Measurements from ENCODE around the gene CFAP65.

CFAP65 gene

DNA sequence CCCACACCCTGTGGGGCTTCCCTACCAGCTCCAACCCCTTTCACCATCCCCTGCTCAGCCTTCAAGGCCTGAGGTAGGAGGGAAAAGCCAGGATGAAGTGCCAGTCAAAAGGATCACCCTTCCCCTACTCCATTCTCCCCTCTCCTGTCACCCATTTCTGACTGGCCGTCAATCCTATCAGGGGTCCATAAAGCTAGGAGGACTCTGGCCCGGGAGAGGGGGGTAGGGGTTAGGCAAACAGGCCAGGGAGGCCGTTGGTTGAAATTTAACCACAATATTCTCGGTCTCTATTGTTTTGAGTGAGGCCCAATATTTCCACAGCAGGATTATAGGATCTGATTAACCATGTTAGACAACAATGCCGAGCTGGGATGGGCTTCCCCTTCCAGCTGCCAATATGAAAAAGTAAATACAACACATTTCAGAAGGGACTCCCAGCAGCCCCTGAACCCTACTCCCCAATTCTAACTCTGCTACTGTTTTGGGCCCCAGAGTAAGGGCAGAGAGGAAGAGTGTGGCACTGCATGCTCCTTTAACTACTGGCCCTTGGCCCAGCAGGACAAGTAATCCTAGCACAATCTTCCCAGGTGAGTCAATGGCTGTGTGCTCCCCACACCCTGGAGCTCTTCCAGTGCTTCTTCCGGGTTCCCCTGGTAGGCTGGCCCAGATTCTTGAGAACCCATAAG, 30.0 kb upstream of the CFAP65 start:
- Histone ChIP-seq H3K4me3 (ENCODE audit: low read depth, low read length) (no peak overlapping the region), H3K27me3 (ENCODE audit: insufficient read depth, low read depth, severe bottlenecking) (no peaks in the 10 kb centered on the region), H3K27ac (no peak overlapping the region), H3K36me3 (peaks cover 15% of the 10 kb centered on the region), H3K9me3 (ENCODE audit: severe bottlenecking) (no peaks in the 10 kb centered on the region)
- TF ChIP-seq, protein P1, sequence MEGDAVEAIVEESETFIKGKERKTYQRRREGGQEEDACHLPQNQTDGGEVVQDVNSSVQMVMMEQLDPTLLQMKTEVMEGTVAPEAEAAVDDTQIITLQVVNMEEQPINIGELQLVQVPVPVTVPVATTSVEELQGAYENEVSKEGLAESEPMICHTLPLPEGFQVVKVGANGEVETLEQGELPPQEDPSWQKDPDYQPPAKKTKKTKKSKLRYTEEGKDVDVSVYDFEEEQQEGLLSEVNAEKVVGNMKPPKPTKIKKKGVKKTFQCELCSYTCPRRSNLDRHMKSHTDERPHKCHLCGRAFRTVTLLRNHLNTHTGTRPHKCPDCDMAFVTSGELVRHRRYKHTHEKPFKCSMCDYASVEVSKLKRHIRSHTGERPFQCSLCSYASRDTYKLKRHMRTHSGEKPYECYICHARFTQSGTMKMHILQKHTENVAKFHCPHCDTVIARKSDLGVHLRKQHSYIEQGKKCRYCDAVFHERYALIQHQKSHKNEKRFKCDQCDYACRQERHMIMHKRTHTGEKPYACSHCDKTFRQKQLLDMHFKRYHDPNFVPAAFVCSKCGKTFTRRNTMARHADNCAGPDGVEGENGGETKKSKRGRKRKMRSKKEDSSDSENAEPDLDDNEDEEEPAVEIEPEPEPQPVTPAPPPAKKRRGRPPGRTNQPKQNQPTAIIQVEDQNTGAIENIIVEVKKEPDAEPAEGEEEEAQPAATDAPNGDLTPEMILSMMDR (IDR thresholded peaks at IDR 0.05; ENCODE audit: low read depth, low read length), result no peak
- no peak for DNase-seq

DNA sequence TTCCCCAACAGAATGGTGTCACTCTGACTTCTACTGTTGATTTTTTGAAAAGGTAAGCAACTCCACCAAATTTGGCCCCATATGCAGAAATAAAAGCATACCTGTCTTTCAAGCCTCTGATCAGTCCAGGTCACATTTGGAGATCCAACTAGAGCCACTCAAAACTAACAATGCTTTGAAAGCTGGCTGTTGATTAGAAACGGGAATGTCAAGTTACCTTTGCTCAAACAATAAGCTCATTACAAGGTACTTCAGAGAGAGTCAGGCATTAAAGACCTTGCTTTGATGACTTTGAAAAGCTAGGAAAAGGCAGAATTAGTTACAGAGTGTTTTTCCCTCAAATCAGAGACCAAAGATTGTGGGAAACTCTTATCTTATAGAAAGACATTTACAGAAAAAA, 24.2 kb upstream of the CFAP65 start:
- TF ChIP-seq, protein P1 (IDR thresholded peaks at IDR 0.05; ENCODE audit: low read depth, low read length), result no peak
- H3K27me3 ChIP-seq (ENCODE audit: insufficient read depth, low read depth, severe bottlenecking), result peaks cover 20% of the 10 kb centered on the region

DNA sequence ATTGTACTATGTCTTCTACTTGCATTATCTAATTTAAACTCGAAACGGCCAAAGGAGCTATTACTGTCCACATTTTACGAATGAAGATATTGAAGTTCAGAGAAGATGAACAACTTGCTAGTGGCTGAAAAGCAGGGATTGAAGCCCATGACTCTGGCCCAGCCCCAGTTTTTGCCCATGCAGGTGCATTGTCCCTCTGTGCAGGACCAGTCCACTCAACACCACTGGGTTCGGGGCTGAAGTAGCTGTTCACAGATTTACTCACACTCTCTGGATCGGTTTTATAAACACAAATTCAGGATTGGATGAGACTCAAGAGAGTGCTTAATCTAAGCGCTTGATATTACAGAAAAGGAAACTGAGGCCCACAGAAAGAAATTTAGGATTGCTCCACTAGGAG, 20.8 kb upstream of the CFAP65 start:
- Histone ChIP-seq H3K9me3 (ENCODE audit: severe bottlenecking) (peaks cover 3% of the 10 kb centered on the region), H3K4me3 (ENCODE audit: low read depth, low read length) (no peak overlapping the region), H3K36me3 (no peaks in the 10 kb centered on the region), H3K27me3 (ENCODE audit: insufficient read depth, low read depth, severe bottlenecking) (peaks cover 53% of the 10 kb centered on the region), H3K27ac (no peak overlapping the region)
- no peak for DNase-seq
- TF ChIP-seq, protein P1 (IDR thresholded peaks at IDR 0.05; ENCODE audit: low read depth, low read length), result no peak

More for the DNA sequence above, 24.2 kb upstream of the CFAP65 start:
- Histone ChIP-seq H3K9me3 (ENCODE audit: severe bottlenecking) (peaks cover 3% of the 10 kb centered on the region), H3K27ac (no peak overlapping the region), H3K4me3 (ENCODE audit: low read depth, low read length) (no peak overlapping the region), H3K36me3 (no peaks in the 10 kb centered on the region)
- no peak for DNase-seq

DNA sequence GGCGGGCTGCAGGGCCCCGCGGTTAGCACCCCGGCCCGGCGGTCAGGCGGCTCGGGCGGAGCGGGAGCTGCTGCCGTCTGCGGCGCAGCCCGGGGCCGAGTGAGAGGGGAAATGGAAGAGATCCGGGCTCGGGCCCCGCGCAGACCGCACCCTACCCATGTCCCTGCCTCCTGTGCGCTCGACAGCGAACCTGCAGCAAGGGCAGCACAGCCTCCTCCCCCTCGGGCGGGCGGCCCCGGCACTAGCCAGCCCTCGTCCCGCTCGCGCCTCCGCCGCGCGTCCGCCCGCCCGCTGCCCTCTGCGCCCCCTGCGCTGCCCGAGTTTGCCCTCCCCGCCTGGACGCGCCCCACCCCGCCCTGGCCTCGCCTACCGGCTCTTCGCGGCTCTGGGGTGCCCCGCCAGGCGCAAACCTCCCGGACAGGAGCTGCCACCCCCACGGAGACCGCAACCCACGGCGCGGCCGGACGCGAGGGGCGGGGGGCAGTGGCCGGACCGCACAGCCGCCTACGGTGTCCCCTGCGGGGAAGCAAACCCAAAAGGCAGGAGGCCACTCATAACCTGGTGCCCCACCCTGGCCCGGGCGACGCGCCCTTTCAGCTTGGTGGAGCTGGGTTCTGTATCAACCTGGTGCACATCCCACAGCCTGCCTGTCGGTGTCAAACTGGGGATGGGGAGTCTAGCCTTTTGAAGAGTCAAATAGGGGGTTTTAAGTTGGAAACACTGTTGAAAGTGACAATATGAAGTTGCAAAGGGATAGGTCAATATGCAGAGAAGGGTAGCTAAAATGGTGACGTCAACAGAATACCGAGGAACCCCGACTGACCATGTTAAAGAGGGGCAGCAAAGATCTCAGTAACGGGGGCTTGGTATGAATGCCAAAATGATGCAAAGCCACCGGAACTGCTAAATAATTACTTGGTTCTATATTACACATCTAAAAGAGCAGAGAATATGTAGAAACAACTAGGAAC, 19.8 kb upstream of the CFAP65 start, which contains the start of gene IHH:
Gene IHH (minus strand): TSS at position 101 of the 971 bp plus-strand sequence. CDS start 454 bp downstream, outside the sequence.
- TF ChIP-seq, protein P1 (IDR thresholded peaks at IDR 0.05; ENCODE audit: low read depth, low read length), result no peak
- DNase-seq, result peak; percentile 40
- H3K27me3 ChIP-seq (ENCODE audit: insufficient read depth, low read depth, severe bottlenecking), result peaks cover 62% of the 10 kb centered on the region
- peak within 1 kb of the TSS; percentile 33 for H3K4me3 ChIP-seq (ENCODE audit: low read depth, low read length)
- H3K27ac ChIP-seq, result no peak within 1 kb of the TSS
- peaks cover 3% of the 10 kb centered on the region for H3K9me3 ChIP-seq (ENCODE audit: severe bottlenecking)
- no peaks in the 10 kb centered on the region for H3K36me3 ChIP-seq

- peaks cover 63% of the 10 kb centered on the region for H3K27me3 ChIP-seq (ENCODE audit: insufficient read depth, low read depth, severe bottlenecking)
- DNase-seq, result no peak
- H3K36me3 ChIP-seq, result no peaks in the 10 kb centered on the region
- TF ChIP-seq, protein P1 (IDR thresholded peaks at IDR 0.05; ENCODE audit: low read depth, low read length), result no peak
- H3K9me3 ChIP-seq (ENCODE audit: severe bottlenecking), result peaks cover 3% of the 10 kb centered on the region
- no peak overlapping the region for H3K27ac ChIP-seq
- peak overlapping the region; percentile 33 for H3K4me3 ChIP-seq (ENCODE audit: low read depth, low read length)
These were observed 18.7 kb upstream of the CFAP65 start for GRCh38 chr2:219059725-219060682.

All from WERI-Rb-1 (cell line).